HG03521 (cell line): ENCODE results near the gene TINAGL1.

ENCODE experiments used
- ATAC-seq: cut with Tn5 transposase; IDR thresholded peaks from one replicate; pipeline ENCODE4 v1.9.1; 2021; ENCODE audit warnings: mild to moderate bottlenecking, moderate library complexity; ENCODE audit not compliant: unreplicated experiment

Gene TINAGL1, protein sequence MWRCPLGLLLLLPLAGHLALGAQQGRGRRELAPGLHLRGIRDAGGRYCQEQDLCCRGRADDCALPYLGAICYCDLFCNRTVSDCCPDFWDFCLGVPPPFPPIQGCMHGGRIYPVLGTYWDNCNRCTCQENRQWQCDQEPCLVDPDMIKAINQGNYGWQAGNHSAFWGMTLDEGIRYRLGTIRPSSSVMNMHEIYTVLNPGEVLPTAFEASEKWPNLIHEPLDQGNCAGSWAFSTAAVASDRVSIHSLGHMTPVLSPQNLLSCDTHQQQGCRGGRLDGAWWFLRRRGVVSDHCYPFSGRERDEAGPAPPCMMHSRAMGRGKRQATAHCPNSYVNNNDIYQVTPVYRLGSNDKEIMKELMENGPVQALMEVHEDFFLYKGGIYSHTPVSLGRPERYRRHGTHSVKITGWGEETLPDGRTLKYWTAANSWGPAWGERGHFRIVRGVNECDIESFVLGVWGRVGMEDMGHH

GRCh38 chr1:31576201-31576669 is at the start of gene TINAGL1:
Gene TINAGL1, plus strand, starts transcription at chr1:31576515. Its CDS starts 634 bp downstream, at chr1:31577149.
- ATAC-seq: no peak

DNA sequence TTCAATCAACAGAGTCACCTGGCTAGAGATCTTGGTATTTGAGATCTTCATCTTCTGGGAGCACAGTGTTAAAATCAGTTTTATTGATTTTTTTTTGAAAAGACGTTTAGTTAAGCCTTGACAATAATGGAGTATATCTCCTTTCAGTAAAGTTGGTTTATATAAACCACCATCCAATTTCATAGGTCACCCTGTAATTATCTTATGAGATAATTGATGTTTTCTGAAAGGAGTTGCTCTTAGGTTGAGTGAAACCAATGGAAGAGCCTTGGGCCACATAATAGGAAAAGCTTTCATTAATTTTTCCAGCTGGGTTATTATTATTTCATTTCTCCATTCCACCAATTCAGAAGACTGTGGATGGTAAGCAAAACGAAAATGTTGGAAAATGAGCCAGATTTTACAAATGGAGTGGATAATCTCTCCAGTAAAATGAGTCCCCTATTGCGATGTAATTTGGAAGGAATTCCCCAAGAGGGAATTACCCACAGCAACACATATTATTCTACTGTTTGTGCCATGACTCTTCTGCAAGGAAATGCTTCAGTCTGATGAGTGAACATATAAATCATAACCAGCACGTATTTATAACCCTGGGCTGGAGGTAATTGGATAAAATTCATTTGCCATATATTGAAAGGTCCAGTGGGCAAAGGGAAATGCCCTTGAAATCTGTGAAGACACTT is 46.2 kb upstream of the TINAGL1 start:
- ATAC-seq: no peak

- no peak for ATAC-seq
Measured at GRCh38 chr1:31531177-31531999, 44.9 kb upstream of the TINAGL1 start.

DNA sequence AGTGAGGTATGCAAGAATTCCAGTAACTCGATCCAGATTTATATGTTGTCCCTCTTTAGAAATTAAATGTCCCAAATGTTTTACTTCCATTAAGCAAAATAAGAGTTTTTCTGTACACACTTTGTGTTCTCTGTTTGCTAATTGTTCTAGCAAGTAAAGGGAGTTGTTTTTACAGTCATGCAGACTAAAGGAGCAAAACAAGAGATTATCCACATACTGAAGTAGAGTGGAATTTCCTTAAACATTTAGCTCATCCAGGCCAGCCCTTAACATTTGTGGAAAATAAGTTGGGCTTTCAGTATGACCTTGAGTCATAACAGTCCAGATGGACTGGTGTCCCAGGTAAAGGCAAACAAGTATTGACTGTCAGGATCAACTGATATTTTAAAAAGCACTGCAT is 44.1 kb upstream of the TINAGL1 start:
- no peak for ATAC-seq

DNA sequence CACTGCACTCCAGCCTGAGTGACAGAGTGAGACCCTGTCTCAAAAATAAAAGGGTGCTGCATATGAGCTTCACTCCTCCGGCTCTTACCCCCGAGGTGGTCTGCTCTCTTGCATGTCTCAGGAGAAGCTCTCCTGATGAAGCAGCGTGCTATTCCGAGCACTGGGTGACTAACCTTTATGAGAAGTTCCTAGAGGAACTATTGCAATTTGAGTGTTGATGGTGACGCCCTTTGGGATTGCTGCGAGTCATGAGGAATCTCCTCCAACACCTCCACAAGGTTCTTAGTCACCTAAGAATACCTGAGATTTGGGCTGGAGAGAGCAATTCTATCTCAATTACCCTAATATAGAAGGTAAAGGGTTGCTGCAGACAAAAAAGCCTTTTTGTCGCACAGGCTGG is 40.8 kb upstream of the TINAGL1 start:
- ATAC-seq: no peak

- no peak for ATAC-seq
Measured at GRCh38 chr1:31539329-31539728, 37.0 kb upstream of the TINAGL1 start.

- ATAC-seq: no peak
Measured at GRCh38 chr1:31541194-31541593, 35.1 kb upstream of the TINAGL1 start.

DNA sequence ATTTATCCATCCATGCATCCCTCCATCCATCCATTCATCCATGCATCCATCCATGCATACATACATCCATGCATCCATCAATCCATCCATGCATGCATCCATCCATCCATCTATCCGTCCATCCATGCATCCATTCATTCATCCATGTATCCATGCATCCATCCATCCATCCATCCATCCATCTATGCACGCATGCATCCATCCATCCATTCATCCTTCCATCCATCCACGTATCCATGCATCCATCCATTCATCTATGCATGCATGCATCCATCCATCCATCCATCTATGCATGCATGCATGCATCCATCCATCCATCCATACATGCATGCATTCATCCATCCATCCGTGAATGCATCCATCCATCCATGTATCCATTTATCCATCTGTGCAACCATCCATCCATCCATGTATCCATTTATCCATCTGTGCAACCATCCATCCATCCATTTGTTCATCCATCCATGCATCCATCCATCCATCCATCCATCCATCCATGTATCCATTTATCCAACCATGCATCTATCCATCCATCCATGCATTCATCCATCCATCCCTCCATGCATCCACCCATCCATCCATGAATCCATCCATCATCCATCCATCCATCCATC is 30.3 kb upstream of the TINAGL1 start:
- no peak for ATAC-seq

DNA sequence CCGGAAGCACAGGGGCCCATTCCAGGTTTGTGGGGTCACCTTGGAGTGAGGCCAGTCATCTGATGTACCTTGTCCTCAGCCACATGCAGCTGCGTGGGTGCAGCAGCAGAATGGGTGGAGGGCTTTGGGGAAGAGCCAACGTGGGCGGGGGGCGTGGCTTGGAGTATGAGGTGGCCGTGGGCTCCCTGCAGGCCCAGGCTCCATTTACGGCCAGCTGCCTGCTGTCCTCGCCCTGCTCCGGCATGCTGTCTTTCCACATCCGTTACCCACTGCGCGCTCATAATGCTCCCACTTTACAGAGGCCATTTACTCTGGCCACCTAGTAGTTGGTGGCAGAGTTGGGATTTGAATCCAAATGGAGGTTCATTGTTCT is 27.8 kb upstream of the TINAGL1 start:
- ATAC-seq: no peak

GRCh38 chr1:31548907-31549808 is 27.2 kb upstream of the TINAGL1 start:
- ATAC-seq: peak; percentile 82

DNA sequence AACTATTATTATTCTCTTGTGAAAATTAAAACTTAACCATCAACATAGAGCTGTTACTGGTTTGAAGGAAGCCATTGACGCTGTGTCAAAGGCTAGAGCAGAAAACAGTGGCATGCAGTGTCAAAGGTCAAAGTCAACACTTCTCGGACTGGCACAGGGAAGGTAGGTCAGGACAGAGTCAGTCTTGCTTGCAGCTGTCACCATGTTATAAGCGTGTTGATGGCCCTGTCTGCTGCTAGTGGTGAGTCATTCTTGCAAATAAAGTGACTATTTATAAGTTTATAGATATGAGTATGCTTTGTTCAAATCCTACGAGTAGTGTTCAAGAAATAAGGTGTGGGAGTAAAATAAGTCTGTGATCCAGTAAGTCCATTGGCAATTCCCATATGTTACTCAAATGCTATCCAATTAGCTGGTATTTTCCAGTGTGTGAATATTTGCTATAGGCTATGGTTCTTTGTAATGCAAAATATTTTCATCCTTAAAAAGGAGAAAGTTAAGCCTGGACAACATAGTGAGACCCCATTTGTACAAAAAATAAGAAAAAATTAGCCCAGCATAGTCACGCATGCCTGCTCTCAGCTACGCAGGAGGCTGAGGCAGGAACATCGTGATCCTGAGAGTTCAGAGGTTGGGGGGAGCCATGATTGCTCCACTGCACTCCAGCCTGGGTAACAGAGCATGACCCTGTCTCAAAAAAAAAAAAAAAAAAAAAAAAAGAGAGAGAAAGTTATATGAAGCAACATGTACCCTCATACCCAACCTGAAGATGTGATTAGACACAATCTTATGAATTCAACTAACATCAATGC is 26.3 kb upstream of the TINAGL1 start:
- peak; percentile 26 for ATAC-seq

DNA sequence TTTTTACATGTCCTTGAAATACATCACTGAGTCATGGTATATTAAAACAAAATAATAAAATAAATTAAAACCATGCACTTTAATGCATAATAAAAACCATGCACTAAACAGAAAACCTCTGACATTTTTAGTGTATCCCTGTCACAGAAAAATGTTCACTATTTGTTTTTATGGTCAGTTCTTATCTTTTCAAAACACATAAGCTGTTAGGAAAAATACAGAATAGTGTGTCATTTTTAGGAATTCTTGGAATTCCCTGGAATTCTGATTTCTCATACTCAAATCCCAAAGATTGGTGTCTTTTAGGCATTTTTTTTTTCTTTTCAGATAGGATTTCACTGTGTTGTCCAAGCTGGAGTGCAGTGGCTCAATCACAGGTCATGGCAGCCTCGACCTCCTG is 25.1 kb upstream of the TINAGL1 start:
- ATAC-seq: no peak

DNA sequence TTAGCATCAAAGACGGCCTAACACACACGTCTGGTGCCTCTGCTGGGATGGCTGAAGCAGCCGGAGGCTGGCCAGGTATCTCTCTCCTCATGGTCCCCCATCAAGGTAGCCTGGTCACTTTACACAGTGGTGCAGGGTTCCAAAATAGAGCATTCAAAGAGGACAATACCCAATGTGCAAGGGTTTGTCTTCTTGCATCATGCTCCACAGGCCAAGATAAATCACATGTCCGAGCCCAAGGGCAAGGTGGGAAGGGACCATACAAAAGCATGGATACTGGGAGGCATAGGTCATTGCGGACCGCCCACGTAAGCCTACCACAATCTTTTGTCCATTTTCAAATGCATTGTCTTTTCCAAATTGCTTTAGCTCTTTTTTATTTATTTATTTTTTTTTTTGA is 23.8 kb upstream of the TINAGL1 start:
- ATAC-seq: no peak

DNA sequence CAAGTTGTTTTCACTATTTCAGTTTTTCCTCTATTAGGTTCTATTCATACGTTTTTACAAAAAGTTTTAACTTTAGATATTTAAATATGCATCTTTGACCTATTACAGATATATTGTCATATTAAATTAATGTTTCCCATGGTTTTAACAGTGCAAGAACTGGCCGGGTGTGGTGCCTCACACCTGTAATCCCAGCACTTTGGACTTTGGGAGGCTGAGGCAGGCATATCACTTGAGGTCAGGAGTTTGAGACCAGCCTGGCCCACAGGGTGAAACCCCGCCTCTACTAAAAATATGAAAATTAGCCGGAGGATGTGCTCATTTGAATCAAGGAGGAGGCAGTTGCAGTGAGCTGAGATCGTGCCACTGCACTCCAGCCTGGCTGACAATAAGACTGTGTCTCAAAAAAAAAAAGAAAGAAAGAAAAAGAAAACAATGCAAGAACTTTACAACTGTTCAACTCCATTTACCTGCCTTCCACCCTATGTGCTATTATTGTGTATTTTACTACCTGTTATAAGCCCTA is 19.8 kb upstream of the TINAGL1 start:
- no peak for ATAC-seq

- no peak for ATAC-seq
Measured at GRCh38 chr1:31559715-31560114, 16.6 kb upstream of the TINAGL1 start.

DNA sequence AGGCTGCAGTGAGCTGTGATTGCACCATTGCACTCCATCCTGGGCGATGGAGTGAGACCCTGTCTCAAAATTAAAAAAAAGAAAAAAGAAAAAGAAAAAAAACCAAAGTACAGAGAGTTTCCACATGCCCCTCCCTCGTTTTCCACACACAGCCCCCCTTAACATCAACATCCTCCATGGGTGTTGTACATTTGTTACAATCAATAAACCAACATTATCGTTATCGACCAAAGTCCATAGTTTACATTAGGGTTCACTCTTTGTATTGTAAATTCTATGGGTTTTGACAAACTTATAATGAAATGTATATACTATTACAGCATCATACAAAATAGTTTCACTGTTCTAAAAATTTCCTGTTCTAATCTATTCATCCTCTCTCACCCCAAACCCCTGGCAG is 15.9 kb upstream of the TINAGL1 start:
- ATAC-seq: no peak

- no peak for ATAC-seq
Measured at GRCh38 chr1:31562707-31563360, 13.5 kb upstream of the TINAGL1 start.

GRCh38 chr1:31564606-31564989 is 11.7 kb upstream of the TINAGL1 start:
- no peak for ATAC-seq
